Mesothelial cell of epicardium (in vitro differentiated cells): ENCODE results near the gene ZMYM3. TPM values are rescaled to one million over a fixed set of nuclear protein-coding genes. Genes with fewer than 3 reads are reported as not detected.
A peak's percentile ranks its signal among the peaks of the same experiment; 100 is the strongest.
"Not testable (repeated sequence)": the region's sequence is repeated elsewhere in the genome, so short reads cannot be mapped to it uniquely, and the experiment has no call there.

ENCODE experiments used
- DNase-seq, 2 experiments: peaks; one replicate each; pipeline ENCODE4 v3.0.0; 2021; ENCODE audit warnings: low spot score in 2 of 2; ENCODE audit not compliant: unreplicated experiment in 2 of 2
- H3K27ac Mint-ChIP-seq: 2 replicates; pipeline ENCODE4 v1.8.0; 2021; ENCODE audit warnings: mixed read lengths
- H3K27me3 Mint-ChIP-seq: 2 replicates; pipeline ENCODE4 v1.8.0; 2021; ENCODE audit warnings: low read depth, mixed read lengths
- H3K36me3 Mint-ChIP-seq: 2 replicates; pipeline ENCODE4 v1.8.0; 2021; ENCODE audit warnings: mixed read lengths
- H3K4me1 Mint-ChIP-seq: 2 replicates; pipeline ENCODE4 v1.8.0; 2021; ENCODE audit warnings: mixed read lengths
- H3K4me3 Mint-ChIP-seq: 2 replicates; pipeline ENCODE4 v1.8.0; 2021; ENCODE audit warnings: mild to moderate bottlenecking, moderate library complexity, mixed read lengths
- H3K9me3 Mint-ChIP-seq: 2 replicates; pipeline ENCODE4 v1.8.0; 2021; ENCODE audit warnings: mixed read lengths
- total RNA-seq: library from RNA; stranded (reverse); gene quantifications from 3 replicates; pipeline ENCODE4 v1.2.1, GENCODE V29; 2021
- TF ChIP-seq, protein P1 (sequence below): fragments of 200-600 bp; sonication (generic); IDR thresholded peaks from one replicate; pipeline ENCODE4 v1.5.0; 2021; ENCODE audit warnings: antibody characterized with exemption; ENCODE audit not compliant: unreplicated experiment

The ZMYM3 gene
- total RNA-seq, 1 donor from 2014 or later = 97.6 TPM

DNA sequence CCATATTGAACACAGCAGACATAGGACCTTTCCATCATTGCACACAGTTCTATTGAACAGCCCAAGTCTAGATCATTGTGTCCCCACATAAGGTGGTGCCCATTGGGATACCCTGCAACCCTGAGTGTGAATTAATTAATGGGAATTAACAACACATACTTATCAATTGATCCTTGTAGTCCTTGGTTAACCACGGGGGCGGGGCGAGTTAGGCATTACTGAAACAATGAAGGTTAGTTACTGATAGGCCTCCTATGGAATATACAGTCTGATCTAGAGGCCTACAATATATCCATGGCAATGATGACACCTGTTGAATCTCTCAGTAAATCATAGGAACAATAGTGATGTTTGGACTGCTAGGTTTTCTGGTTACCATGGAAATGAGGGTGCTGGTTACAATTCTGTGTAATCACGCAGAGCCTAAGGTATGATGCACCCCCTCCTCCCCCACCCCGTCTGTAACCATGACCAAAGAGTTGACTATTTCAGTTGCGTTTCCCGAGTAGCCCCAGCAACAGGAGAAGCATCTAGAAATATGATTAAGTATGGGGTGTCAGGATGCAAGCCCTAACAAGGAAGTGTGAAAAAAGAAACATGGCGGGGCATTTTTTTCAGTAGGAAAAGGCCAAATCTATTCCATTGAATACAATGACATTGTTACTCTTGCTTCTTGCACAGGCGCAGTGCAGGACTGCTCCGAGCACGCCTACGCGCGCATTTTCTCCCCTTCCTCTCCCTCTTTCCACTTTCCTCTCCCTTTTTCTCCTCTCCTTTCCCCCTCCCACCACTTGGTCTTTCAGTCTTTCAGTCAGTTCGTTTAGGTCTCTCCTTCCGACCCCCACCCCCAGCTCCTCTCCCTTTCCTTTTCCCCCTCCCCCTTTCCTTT lies 28.8 kb upstream of the ZMYM3 start:
- H3K4me1 Mint-ChIP-seq = peaks cover 4% of the 10 kb centered on the region
- H3K9me3 Mint-ChIP-seq = peaks cover 13% of the 10 kb centered on the region
- H3K4me3 Mint-ChIP-seq = peak overlapping the region; percentile 93
- no peaks in the 10 kb centered on the region for H3K27me3 Mint-ChIP-seq
- TF ChIP-seq, protein P1, sequence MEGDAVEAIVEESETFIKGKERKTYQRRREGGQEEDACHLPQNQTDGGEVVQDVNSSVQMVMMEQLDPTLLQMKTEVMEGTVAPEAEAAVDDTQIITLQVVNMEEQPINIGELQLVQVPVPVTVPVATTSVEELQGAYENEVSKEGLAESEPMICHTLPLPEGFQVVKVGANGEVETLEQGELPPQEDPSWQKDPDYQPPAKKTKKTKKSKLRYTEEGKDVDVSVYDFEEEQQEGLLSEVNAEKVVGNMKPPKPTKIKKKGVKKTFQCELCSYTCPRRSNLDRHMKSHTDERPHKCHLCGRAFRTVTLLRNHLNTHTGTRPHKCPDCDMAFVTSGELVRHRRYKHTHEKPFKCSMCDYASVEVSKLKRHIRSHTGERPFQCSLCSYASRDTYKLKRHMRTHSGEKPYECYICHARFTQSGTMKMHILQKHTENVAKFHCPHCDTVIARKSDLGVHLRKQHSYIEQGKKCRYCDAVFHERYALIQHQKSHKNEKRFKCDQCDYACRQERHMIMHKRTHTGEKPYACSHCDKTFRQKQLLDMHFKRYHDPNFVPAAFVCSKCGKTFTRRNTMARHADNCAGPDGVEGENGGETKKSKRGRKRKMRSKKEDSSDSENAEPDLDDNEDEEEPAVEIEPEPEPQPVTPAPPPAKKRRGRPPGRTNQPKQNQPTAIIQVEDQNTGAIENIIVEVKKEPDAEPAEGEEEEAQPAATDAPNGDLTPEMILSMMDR = no peak
- DNase-seq = no peak
- H3K36me3 Mint-ChIP-seq = peaks cover 10% of the 10 kb centered on the region
- peak overlapping the region; percentile 99 for H3K27ac Mint-ChIP-seq

DNA sequence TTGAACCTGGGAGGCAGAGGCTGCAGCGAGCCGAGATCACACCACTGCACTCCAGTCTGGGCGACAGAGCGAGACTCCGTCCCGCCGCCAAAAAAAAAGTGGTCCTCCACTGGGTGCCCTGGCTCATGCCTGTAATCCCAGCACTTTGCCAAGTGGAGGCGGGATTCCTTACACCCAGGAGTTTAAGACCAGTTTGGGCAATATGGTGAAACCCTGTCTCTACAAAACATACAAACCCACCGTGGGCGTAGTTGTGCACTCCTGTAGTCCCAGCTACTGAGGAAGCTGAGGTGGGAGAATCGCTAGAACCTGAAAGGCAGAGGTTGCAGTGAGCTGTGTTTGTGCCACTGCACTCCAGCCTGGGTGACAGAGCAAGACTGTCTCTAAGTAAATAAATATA lies 27.4 kb upstream of the ZMYM3 start:
- peaks cover 13% of the 10 kb centered on the region for H3K9me3 Mint-ChIP-seq
- not testable (repeated sequence) for DNase-seq, H3K4me1 Mint-ChIP-seq, H3K4me3 Mint-ChIP-seq, H3K27ac Mint-ChIP-seq, H3K27me3 Mint-ChIP-seq
- H3K36me3 Mint-ChIP-seq = peaks cover 10% of the 10 kb centered on the region

DNA sequence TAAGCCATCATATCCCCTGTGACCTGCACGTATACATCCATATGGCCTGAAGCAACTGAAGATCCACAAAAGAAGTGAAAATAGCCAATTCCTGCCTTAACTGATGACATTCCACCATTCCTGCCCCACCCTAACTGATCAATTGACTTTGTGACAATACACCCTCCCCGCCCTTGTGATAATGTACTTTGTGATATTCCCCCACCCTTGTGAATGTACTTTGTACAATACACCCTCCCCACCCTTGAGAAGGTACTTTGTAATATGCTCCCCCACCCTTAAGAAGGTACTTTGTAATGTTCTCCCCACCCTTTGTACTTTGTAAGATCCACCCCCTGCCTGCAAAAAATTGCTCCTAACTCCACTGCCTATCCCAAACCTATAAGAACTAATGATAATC lies 18.4 kb upstream of the ZMYM3 start:
- not testable (repeated sequence) for H3K4me3 Mint-ChIP-seq, H3K27me3 Mint-ChIP-seq, H3K27ac Mint-ChIP-seq, DNase-seq, H3K4me1 Mint-ChIP-seq
- Mint-ChIP-seq H3K9me3 (peaks cover 19% of the 10 kb centered on the region), H3K36me3 (peaks cover 15% of the 10 kb centered on the region)

DNA sequence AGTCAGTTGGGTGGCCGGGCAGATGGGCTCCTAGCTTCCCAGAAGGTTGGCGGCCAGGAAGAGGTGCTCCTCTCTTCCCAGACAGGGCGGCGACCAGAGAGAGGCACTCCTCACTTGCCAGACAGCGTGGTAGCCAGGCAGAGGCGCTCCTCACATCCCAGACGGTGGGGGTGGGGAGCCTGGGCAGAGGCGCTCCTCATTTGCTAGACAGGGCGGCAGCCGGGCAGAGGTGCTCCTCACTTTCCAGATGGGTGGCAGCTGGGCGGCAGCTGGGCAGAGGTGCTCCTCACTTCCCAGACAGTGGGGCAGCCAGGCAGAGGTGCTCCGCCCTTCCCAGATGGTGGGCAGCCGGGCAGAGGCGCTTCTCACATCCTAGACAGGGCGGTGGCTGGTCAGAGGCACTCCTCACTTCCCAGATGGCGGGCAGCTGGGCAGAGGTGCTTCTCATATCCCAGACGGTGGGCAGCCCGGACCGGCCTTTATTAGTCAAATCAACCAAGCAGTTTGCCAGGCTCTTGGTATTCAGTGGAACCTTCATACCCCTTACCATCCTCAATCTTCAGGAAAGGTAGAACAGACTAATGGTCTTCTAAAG lies 16.0 kb upstream of the ZMYM3 start:
- TF ChIP-seq, protein P1 = no peak
- DNase-seq = no peak
- H3K27ac Mint-ChIP-seq = no peak overlapping the region
- no peaks in the 10 kb centered on the region for H3K4me1 Mint-ChIP-seq
- H3K27me3 Mint-ChIP-seq = no peaks in the 10 kb centered on the region
- peaks cover 32% of the 10 kb centered on the region for H3K9me3 Mint-ChIP-seq
- peaks cover 13% of the 10 kb centered on the region for H3K36me3 Mint-ChIP-seq
- no peak overlapping the region for H3K4me3 Mint-ChIP-seq

DNA sequence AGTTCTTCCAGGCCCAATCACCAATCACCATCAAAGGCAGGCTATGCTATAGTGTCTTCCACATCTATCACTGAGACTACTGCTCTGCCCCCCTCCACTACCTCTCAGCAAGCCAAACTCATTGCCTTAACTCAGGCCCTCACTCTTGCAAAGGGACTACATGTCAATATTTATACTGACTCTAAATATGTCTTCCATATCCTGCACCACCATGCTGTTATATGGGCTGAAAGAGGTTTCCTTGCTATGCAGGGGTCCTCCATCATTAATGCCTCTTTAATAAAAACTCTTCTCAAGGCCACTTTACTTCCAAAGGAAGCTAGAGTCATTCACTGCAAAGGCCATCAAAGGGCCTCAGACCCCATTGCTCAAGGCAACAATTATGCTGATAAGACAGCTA lies 14.7 kb upstream of the ZMYM3 start:
- H3K36me3 Mint-ChIP-seq = peaks cover 13% of the 10 kb centered on the region
- H3K27ac Mint-ChIP-seq, H3K27me3 Mint-ChIP-seq, DNase-seq, H3K4me1 Mint-ChIP-seq, H3K4me3 Mint-ChIP-seq: not testable (repeated sequence)
- H3K9me3 Mint-ChIP-seq = peaks cover 32% of the 10 kb centered on the region

DNA sequence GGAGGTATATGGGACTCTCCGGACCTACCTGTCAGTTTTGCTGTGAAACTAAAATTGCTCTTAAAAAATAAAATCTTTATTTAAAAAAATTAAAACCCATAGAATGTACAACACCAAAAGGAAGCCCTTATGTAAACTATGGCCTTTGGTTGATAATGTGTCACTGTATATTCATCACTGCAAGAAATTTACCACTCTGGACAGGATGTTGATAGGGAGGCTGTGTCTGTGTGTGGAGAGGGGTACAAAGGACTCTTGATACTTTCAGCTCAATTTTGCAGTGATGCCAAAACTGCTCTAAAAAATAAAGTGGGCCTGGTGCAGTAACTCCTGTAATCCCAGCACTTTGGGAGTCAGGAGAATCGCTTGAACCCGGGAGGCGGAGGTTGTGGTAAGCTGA lies 2.9 kb upstream of the ZMYM3 start:
- no peak for DNase-seq
- H3K36me3 Mint-ChIP-seq = peaks cover 2% of the 10 kb centered on the region
- H3K4me1 Mint-ChIP-seq = peaks cover 20% of the 10 kb centered on the region
- no peak overlapping the region for H3K4me3 Mint-ChIP-seq
- H3K27me3 Mint-ChIP-seq = no peaks in the 10 kb centered on the region
- TF ChIP-seq, protein P1 = no peak
- H3K9me3 Mint-ChIP-seq = peaks cover 3% of the 10 kb centered on the region
- no peak overlapping the region for H3K27ac Mint-ChIP-seq

DNA sequence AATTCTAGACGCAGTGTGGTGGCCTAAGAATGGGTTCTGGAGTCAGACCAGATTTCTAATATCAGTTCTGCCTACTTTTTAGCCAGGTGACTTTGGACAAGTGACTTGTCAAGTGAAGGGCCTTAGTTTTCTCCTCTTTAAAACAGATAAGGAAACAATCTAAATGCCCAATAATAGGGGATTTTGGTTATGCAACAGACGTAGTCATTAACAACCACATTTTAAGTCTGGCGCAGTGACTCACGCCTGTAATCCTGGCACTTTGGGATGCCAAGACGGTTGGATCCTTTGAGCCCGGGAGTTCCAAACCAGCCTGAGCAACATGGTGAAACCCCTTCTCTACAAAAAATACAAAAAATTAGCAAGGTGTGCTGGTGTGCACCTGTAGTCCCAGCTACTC lies 2.1 kb upstream of the ZMYM3 start:
- H3K9me3 Mint-ChIP-seq = peaks cover 5% of the 10 kb centered on the region
- peak overlapping the region; percentile 94 for H3K4me3 Mint-ChIP-seq
- TF ChIP-seq, protein P1 = no peak
- no peaks in the 10 kb centered on the region for H3K27me3 Mint-ChIP-seq
- peaks cover 3% of the 10 kb centered on the region for H3K36me3 Mint-ChIP-seq
- H3K27ac Mint-ChIP-seq = peak overlapping the region; percentile 94
- H3K4me1 Mint-ChIP-seq = peaks cover 24% of the 10 kb centered on the region
- no peak for DNase-seq
